ENCODE data around the gene KCNH8. TPM values are rescaled to one million over a fixed set of nuclear protein-coding genes. Genes with fewer than 3 reads are reported as not detected.
A peak's percentile ranks its signal among the peaks of the same experiment; 100 is the strongest.

The KCNH8 gene
- total and polyA plus RNA-seq, 4 donors: 0.02 to 0.08 (median 0.05) TPM; not detected in 1

- Histone ChIP-seq H3K27ac (ENCODE audit: low read depth in 1 of 2, low read length in 2 of 2) (no peak overlapping the region), H3K36me3 (ENCODE audit: control insufficient read depth in 4 of 4, insufficient read depth in 3 of 4, low read depth in 1 of 4, low read length in 3 of 4) (no peaks in the 10 kb centered on the region), H3K9me3 (ENCODE audit: control insufficient read depth in 4 of 4, low read length in 3 of 4) (peaks cover 0 to under 1% (median 0%) of the 10 kb centered on the region in 4 donors), H3K9ac (ENCODE audit: low read depth in 1 of 2, low read length in 2 of 2) (no peak overlapping the region), H3K4me3 (ENCODE audit: low read depth in 1 of 3, low read length in 3 of 3) (no peak overlapping the region), H3K27me3 (ENCODE audit: control insufficient read depth in 4 of 4, insufficient read depth in 4 of 4, low read length in 3 of 4) (no peaks in the 10 kb centered on the region), H3K4me1 (ENCODE audit: control insufficient read depth in 4 of 4, insufficient read depth in 4 of 4, low read length in 3 of 4) (no peaks in the 10 kb centered on the region)
- 61% methylated on average over 6 of the region's 6 CpGs for WGBS
- DNase-seq (ENCODE audit: low spot score): no peak
- TF ChIP-seq RAD21 (IDR thresholded peaks at IDR 0.05): peak in 1 of 2 donors; percentile 12
- no peak for TF ChIP-seq FOXA1 (IDR thresholded peaks at IDR 0.05)
- no peak for TF ChIP-seq ZBTB33 (IDR thresholded peaks at IDR 0.05)
Measured at GRCh38 chr3:19250959-19251610, 102.8 kb downstream of the KCNH8 start.

DNA sequence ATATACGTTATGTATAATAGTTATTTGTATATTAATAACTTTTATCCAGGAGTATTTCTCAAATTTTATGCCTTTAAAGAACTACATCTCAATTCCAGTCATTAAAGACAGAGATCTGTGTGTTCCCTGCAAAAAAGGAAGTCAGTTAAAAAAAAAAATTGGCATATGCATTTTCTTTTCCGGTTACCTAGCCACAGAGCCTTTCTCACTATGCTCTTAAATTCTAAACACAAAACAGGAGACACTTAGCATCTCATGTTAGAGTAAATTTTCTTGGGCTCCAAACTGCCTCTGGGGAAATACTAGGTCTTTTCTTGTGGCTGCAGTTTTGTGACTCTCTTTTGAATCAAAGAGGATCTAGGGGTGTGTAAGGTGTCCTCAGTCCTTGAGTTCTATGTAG, 105.9 kb downstream of the KCNH8 start:
- no peak overlapping the region for H3K9ac ChIP-seq (ENCODE audit: low read depth in 1 of 2, low read length in 2 of 2)
- WGBS: 54% methylated on average over 2 of the region's 2 CpGs
- no peak overlapping the region for H3K4me3 ChIP-seq (ENCODE audit: low read depth in 1 of 3, low read length in 3 of 3)
- no peak for TF ChIP-seq MAX (IDR thresholded peaks at IDR 0.05)
- no peak for TF ChIP-seq TAF1 (conservative IDR thresholded peaks at IDR 0.05)
- TF ChIP-seq NR2F2 (IDR thresholded peaks at IDR 0.05): no peak
- no peak for TF ChIP-seq GABPA (IDR thresholded peaks at IDR 0.05 in 1 of 2, conservative IDR thresholded peaks at IDR 0.05 in 1 of 2)
- no peak for TF ChIP-seq SP1 (IDR thresholded peaks at IDR 0.05)
- no peak for TF ChIP-seq RAD21 (IDR thresholded peaks at IDR 0.05)
- TF ChIP-seq ZBTB33 (IDR thresholded peaks at IDR 0.05): no peak
- TF ChIP-seq EGR1 (IDR thresholded peaks at IDR 0.05; ENCODE audit: low read depth in 2 of 2): no peak
- no peak for TF ChIP-seq JUND (IDR thresholded peaks at IDR 0.05)
- TF ChIP-seq, protein P1, sequence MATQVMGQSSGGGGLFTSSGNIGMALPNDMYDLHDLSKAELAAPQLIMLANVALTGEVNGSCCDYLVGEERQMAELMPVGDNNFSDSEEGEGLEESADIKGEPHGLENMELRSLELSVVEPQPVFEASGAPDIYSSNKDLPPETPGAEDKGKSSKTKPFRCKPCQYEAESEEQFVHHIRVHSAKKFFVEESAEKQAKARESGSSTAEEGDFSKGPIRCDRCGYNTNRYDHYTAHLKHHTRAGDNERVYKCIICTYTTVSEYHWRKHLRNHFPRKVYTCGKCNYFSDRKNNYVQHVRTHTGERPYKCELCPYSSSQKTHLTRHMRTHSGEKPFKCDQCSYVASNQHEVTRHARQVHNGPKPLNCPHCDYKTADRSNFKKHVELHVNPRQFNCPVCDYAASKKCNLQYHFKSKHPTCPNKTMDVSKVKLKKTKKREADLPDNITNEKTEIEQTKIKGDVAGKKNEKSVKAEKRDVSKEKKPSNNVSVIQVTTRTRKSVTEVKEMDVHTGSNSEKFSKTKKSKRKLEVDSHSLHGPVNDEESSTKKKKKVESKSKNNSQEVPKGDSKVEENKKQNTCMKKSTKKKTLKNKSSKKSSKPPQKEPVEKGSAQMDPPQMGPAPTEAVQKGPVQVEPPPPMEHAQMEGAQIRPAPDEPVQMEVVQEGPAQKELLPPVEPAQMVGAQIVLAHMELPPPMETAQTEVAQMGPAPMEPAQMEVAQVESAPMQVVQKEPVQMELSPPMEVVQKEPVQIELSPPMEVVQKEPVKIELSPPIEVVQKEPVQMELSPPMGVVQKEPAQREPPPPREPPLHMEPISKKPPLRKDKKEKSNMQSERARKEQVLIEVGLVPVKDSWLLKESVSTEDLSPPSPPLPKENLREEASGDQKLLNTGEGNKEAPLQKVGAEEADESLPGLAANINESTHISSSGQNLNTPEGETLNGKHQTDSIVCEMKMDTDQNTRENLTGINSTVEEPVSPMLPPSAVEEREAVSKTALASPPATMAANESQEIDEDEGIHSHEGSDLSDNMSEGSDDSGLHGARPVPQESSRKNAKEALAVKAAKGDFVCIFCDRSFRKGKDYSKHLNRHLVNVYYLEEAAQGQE (IDR thresholded peaks at IDR 0.05): no peak
- TF ChIP-seq, protein P2, sequence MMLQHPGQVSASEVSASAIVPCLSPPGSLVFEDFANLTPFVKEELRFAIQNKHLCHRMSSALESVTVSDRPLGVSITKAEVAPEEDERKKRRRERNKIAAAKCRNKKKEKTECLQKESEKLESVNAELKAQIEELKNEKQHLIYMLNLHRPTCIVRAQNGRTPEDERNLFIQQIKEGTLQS (IDR thresholded peaks at IDR 0.05): no peak
- no peak for TF ChIP-seq HNF4A (conservative IDR thresholded peaks at IDR 0.05)
- no peak for TF ChIP-seq CTCF (IDR thresholded peaks at IDR 0.05; ENCODE audit: low read depth, low read length, missing input control)
- no peak for TF ChIP-seq FOXA1 (IDR thresholded peaks at IDR 0.05)
- TF ChIP-seq RXRA (IDR thresholded peaks at IDR 0.05): no peak
- TF ChIP-seq HNF4G (IDR thresholded peaks at IDR 0.05): no peak
- no peak for TF ChIP-seq YY1 (IDR thresholded peaks at IDR 0.05)
- no peak for TF ChIP-seq FOXA2 (IDR thresholded peaks at IDR 0.05)
- no peaks in the 10 kb centered on the region for H3K36me3 ChIP-seq (ENCODE audit: control insufficient read depth in 4 of 4, insufficient read depth in 3 of 4, low read depth in 1 of 4, low read length in 3 of 4)
- H3K4me1 ChIP-seq (ENCODE audit: control insufficient read depth in 4 of 4, insufficient read depth in 4 of 4, low read length in 3 of 4): no peaks in the 10 kb centered on the region
- peaks cover 0 to 2% (median 0%) of the 10 kb centered on the region in 4 donors for H3K9me3 ChIP-seq (ENCODE audit: control insufficient read depth in 4 of 4, low read length in 3 of 4)
- H3K27me3 ChIP-seq (ENCODE audit: control insufficient read depth in 4 of 4, insufficient read depth in 4 of 4, low read length in 3 of 4): no peaks in the 10 kb centered on the region
- no peak overlapping the region for H3K27ac ChIP-seq (ENCODE audit: low read depth in 1 of 2, low read length in 2 of 2)
- DNase-seq (ENCODE audit: low spot score): no peak
